Measurements from ENCODE around the gene LIPH. TPM values are rescaled to one million over a fixed set of nuclear protein-coding genes. Genes with fewer than 3 reads are reported as not detected.
"Not testable (repeated sequence)": the region's sequence is repeated elsewhere in the genome, so short reads cannot be mapped to it uniquely, and the experiment has no call there.

Gene LIPH
- total RNA-seq, 1 donor = not detected

DNA sequence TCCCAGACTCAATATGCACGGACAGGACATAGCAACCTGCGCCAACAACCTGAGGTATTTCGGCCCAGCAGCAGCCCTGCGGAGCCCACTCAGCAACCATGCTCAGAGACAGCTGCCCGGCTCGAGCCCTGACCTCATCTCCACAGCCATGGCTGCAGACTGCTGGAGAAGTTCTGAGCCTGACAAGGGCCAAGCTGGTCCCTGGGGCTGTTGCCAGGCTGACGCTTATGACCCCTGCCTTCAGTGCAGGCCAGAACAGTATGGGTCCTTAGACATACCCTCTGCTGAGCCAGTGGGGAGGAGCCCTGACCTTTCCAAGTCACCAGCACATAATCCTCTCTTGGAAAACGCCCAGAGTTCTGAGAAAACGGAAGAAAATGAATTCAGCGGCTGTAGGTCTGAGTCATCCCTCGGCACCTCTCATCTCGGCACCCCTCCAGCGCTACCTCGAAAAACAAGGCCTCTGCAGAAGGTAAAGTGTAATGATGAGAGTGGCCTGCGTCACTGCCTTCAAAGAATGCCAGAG is 79.0 kb downstream of the LIPH start:
- H3K4me1 ChIP-seq (ENCODE audit: insufficient read depth, low read length) = no peaks in the 10 kb centered on the region
- no peaks in the 10 kb centered on the region for H3K9me3 ChIP-seq (ENCODE audit: low read depth, low read length)

DNA sequence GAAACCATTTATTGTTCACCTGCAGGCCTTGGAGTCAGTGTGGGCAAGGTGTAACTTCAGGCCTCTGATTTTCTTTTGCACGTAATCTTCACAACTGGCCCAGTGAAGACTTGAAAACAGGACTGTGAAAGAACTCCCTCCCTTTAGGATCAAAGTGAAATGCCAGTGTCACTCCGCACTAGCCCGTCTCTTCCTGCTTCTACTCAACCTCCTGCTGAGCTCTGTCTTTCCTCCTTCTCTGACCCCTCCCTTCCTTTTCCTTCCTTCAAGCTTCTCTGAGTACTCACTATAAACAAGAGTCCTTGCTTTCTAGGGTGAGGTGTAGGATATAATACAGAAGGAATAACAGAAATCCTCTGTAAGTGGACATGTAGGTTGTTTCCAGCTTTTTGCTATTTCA is 82.1 kb downstream of the LIPH start:
- Histone ChIP-seq H3K4me1 (ENCODE audit: insufficient read depth, low read length) (no peaks in the 10 kb centered on the region), H3K79me2 (ENCODE audit: insufficient read depth, low read length) (no peaks in the 10 kb centered on the region), H3K27ac (ENCODE audit: low read depth, low read length) (no peak overlapping the region), H2AFZ (ENCODE audit: low read length) (no peak overlapping the region), H3K9me3 (ENCODE audit: low read depth, low read length) (no peaks in the 10 kb centered on the region), H4K20me1 (ENCODE audit: insufficient read depth, low read length) (no peaks in the 10 kb centered on the region), H3K4me2 (ENCODE audit: insufficient read depth, low read length) (no peak overlapping the region), H3K27me3 (ENCODE audit: insufficient read depth, low read length) (no peaks in the 10 kb centered on the region), H3K4me3 (ENCODE audit: insufficient read depth, low read length) (no peak overlapping the region), H3K36me3 (ENCODE audit: insufficient read depth, low read length) (peaks cover 5% of the 10 kb centered on the region)
- no peak for DNase-seq (ENCODE audit: insufficient read length, low spot score, missing footprints)
- no peak for TF ChIP-seq CTCF (IDR thresholded peaks at IDR 0.05; ENCODE audit: extremely low read depth, low read depth, low read length)

More for the DNA sequence above, 79.0 kb downstream of the LIPH start:
- Histone ChIP-seq H3K4me2 (ENCODE audit: insufficient read depth, low read length) (no peak overlapping the region), H4K20me1 (ENCODE audit: insufficient read depth, low read length) (no peaks in the 10 kb centered on the region), H2AFZ (ENCODE audit: low read length) (no peak overlapping the region), H3K79me2 (ENCODE audit: insufficient read depth, low read length) (no peaks in the 10 kb centered on the region), H3K4me3 (ENCODE audit: insufficient read depth, low read length) (no peak overlapping the region), H3K27me3 (ENCODE audit: insufficient read depth, low read length) (no peaks in the 10 kb centered on the region), H3K27ac (ENCODE audit: low read depth, low read length) (no peak overlapping the region), H3K36me3 (ENCODE audit: insufficient read depth, low read length) (peaks cover 5% of the 10 kb centered on the region)
- TF ChIP-seq CTCF (IDR thresholded peaks at IDR 0.05; ENCODE audit: extremely low read depth, low read depth, low read length) = no peak
- no peak for DNase-seq (ENCODE audit: insufficient read length, low spot score, missing footprints)

GRCh38 chr3:185469542-185469941 is 82.8 kb downstream of the LIPH start:
- Histone ChIP-seq H3K4me3 (ENCODE audit: insufficient read depth, low read length) (no peak overlapping the region), H3K4me2 (ENCODE audit: insufficient read depth, low read length) (no peak overlapping the region), H4K20me1 (ENCODE audit: insufficient read depth, low read length) (no peaks in the 10 kb centered on the region), H3K27ac (ENCODE audit: low read depth, low read length) (no peak overlapping the region), H3K79me2 (ENCODE audit: insufficient read depth, low read length) (no peaks in the 10 kb centered on the region), H3K36me3 (ENCODE audit: insufficient read depth, low read length) (peaks cover 5% of the 10 kb centered on the region), H2AFZ (ENCODE audit: low read length) (no peak overlapping the region), H3K4me1 (ENCODE audit: insufficient read depth, low read length) (no peaks in the 10 kb centered on the region), H3K27me3 (ENCODE audit: insufficient read depth, low read length) (no peaks in the 10 kb centered on the region), H3K9me3 (ENCODE audit: low read depth, low read length) (no peaks in the 10 kb centered on the region)
- DNase-seq (ENCODE audit: insufficient read length, low spot score, missing footprints) = no peak
- TF ChIP-seq CTCF (IDR thresholded peaks at IDR 0.05; ENCODE audit: extremely low read depth, low read depth, low read length) = no peak

- H3K4me3 ChIP-seq (ENCODE audit: insufficient read depth, low read length); H3K79me2 ChIP-seq (ENCODE audit: insufficient read depth, low read length); H3K36me3 ChIP-seq (ENCODE audit: insufficient read depth, low read length); H4K20me1 ChIP-seq (ENCODE audit: insufficient read depth, low read length); H2AFZ ChIP-seq (ENCODE audit: low read length); H3K4me2 ChIP-seq (ENCODE audit: insufficient read depth, low read length); H3K27ac ChIP-seq (ENCODE audit: low read depth, low read length); H3K4me1 ChIP-seq (ENCODE audit: insufficient read depth, low read length); DNase-seq (ENCODE audit: insufficient read length, low spot score, missing footprints); H3K27me3 ChIP-seq (ENCODE audit: insufficient read depth, low read length); H3K9me3 ChIP-seq (ENCODE audit: low read depth, low read length): not testable (repeated sequence)
Observed at GRCh38 chr3:185466123-185466522, 86.3 kb downstream of the LIPH start.
